SK-N-SH treated with all-trans-retinoic acid at 6 μM for 48 hours (cell line): ENCODE data around the gene KRT36.
A peak's percentile ranks its signal among the peaks of the same experiment; 100 is the strongest.

ENCODE experiments used
- ATAC-seq: fragments of 200-7000 bp; cut with Tn5 transposase; 3 replicates; pipeline ENCODE4 v1.9.1; 2020; ENCODE audit warnings: mild to moderate bottlenecking, moderate library complexity
- ARNTL ChIP-seq: fragments of 450-650 bp; formaldehyde crosslinking; IDR thresholded peaks from 2 replicates; pipeline ENCODE4 v1.5.0; 2020; ENCODE audit warnings: low read depth, mild to moderate bottlenecking, moderate library complexity, borderline replicate concordance
- BACH2 ChIP-seq: fragments of 250-450 bp; sonication (Bioruptor Pico); IDR thresholded peaks from 2 replicates; pipeline ENCODE4 v1.9.0; 2021; ENCODE audit warnings: mild to moderate bottlenecking, borderline replicate concordance
- CSDC2 ChIP-seq: fragments of 250-450 bp; sonication (Bioruptor Pico); IDR thresholded peaks from 2 replicates; pipeline ENCODE4 v1.5.0; 2020; ENCODE audit warnings: mild to moderate bottlenecking, moderate library complexity
- ESRRG ChIP-seq: fragments of 250-450 bp; sonication (Bioruptor Pico); IDR thresholded peaks from 2 replicates; pipeline ENCODE4 v1.6.1; 2021; ENCODE audit warnings: mild to moderate bottlenecking
- GLIS3 ChIP-seq: fragments of 250-450 bp; sonication (Bioruptor Pico); IDR thresholded peaks from 2 replicates; pipeline ENCODE4 v1.5.0; 2020; ENCODE audit warnings: mild to moderate bottlenecking, moderate library complexity
- ISL1 ChIP-seq: fragments of 250-450 bp; sonication (Bioruptor Pico); IDR thresholded peaks from 2 replicates; pipeline ENCODE4 v2.1.2; 2022; ENCODE audit warnings: mild to moderate bottlenecking, moderate library complexity
- OSR1 ChIP-seq: fragments of 250-450 bp; sonication (Bioruptor Pico); IDR thresholded peaks from 2 replicates; pipeline ENCODE4 v1.8.0; 2022; ENCODE audit warnings: moderate library complexity, mild to moderate bottlenecking, inconsistent platforms
- PPARA ChIP-seq: fragments of 250-450 bp; sonication (Bioruptor Pico); IDR thresholded peaks from 2 replicates; pipeline ENCODE4 v1.5.0; 2020; ENCODE audit warnings: mild to moderate bottlenecking, borderline replicate concordance
- RARB ChIP-seq: fragments of 250-450 bp; sonication (Bioruptor Pico); IDR thresholded peaks from 2 replicates; pipeline ENCODE4 v1.8.0; 2021; ENCODE audit warnings: mild to moderate bottlenecking, moderate library complexity
- SNAI2 ChIP-seq: fragments of 250-450 bp; sonication (Bioruptor Pico); IDR thresholded peaks from 2 replicates; pipeline ENCODE4 v1.5.0; 2020; ENCODE audit warnings: mild to moderate bottlenecking, moderate library complexity
- TCF4 ChIP-seq: fragments of 250-450 bp; sonication (Bioruptor Pico); IDR thresholded peaks from 2 replicates; pipeline ENCODE4 v1.8.0; 2021; ENCODE audit warnings: mild to moderate bottlenecking, moderate library complexity, borderline replicate concordance
- TOX ChIP-seq: fragments of 250-450 bp; sonication (Bioruptor Pico); IDR thresholded peaks from 2 replicates; pipeline ENCODE4 v1.8.0; 2021; ENCODE audit warnings: mild to moderate bottlenecking, moderate library complexity, borderline replicate concordance
- ZC3H10 ChIP-seq: fragments of 250-450 bp; sonication (Bioruptor Pico); IDR thresholded peaks from 2 replicates; pipeline ENCODE4 v1.5.1; 2021; ENCODE audit warnings: mild to moderate bottlenecking, moderate library complexity
- ZFP3 ChIP-seq: fragments of 250-450 bp; sonication (Bioruptor Pico); IDR thresholded peaks from 2 replicates; pipeline ENCODE4 v1.5.0; 2020; ENCODE audit warnings: mild to moderate bottlenecking, moderate library complexity
- ZFP30 ChIP-seq: fragments of 450-650 bp; formaldehyde crosslinking; IDR thresholded peaks from 2 replicates; pipeline ENCODE4 v1.5.0; 2022; ENCODE audit warnings: mild to moderate bottlenecking, moderate library complexity
- ZNF565 ChIP-seq: fragments of 450-650 bp; formaldehyde crosslinking; conservative IDR thresholded peaks from 2 replicates; pipeline ENCODE4 v1.5.0; 2020; ENCODE audit warnings: low read depth, mild to moderate bottlenecking, moderate library complexity
- ZNF70 ChIP-seq: fragments of 450-650 bp; formaldehyde crosslinking; IDR thresholded peaks from 2 replicates; pipeline ENCODE4 v1.5.0; 2020; ENCODE audit warnings: mild to moderate bottlenecking, moderate library complexity
- ZNF8 ChIP-seq: fragments of 450-650 bp; formaldehyde crosslinking; IDR thresholded peaks from 2 replicates; pipeline ENCODE4 v1.5.0; 2020; ENCODE audit warnings: mild to moderate bottlenecking, moderate library complexity
- TF ChIP-seq, protein P1 (sequence below): fragments of 250-450 bp; sonication (Bioruptor Pico); IDR thresholded peaks from 2 replicates; pipeline ENCODE4 v1.8.0; 2021; ENCODE audit warnings: low read depth, mild to moderate bottlenecking, moderate library complexity, borderline replicate concordance
- TF ChIP-seq, protein P2 (sequence below): fragments of 250-450 bp; sonication (Bioruptor Pico); IDR thresholded peaks from 2 replicates; pipeline ENCODE4 v1.5.0; 2020; ENCODE audit warnings: mild to moderate bottlenecking, moderate library complexity
- TF ChIP-seq, protein P3 (sequence below): fragments of 250-450 bp; sonication (Bioruptor Pico); IDR thresholded peaks from 2 replicates; pipeline ENCODE4 v1.8.0; 2020; ENCODE audit warnings: mild to moderate bottlenecking, moderate library complexity, borderline replicate concordance
- TF ChIP-seq, protein P4 (sequence below): fragments of 250-450 bp; sonication (Bioruptor Pico); IDR thresholded peaks from 2 replicates; pipeline ENCODE4 v1.5.1; 2021; ENCODE audit warnings: mild to moderate bottlenecking, moderate library complexity
- TF ChIP-seq, protein P5 (sequence below): fragments of 250-450 bp; sonication (Bioruptor Pico); IDR thresholded peaks from 2 replicates; pipeline ENCODE4 v1.5.1; 2020; ENCODE audit warnings: low read depth, mild to moderate bottlenecking, moderate library complexity

KRT36 gene

DNA sequence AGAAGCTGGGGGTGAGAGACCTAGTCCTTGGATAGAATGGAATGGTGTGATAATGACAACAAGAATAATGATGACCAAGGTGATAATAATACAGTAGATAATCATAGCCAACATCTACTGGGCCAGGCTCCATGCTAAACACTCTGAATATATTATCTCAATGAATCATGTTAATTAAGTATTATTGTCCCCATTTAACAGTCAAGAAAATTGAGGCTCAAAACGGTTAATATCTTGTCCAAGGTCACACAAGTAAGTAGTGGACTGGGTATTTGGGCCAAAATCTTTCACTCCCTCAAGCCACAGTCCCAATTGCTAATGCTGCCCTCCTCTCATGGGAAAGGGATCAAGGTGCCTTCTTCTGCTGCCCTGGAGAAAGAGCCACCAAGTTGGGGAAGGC lies 42.3 kb upstream of the KRT36 start:
- TF ChIP-seq, protein P1, sequence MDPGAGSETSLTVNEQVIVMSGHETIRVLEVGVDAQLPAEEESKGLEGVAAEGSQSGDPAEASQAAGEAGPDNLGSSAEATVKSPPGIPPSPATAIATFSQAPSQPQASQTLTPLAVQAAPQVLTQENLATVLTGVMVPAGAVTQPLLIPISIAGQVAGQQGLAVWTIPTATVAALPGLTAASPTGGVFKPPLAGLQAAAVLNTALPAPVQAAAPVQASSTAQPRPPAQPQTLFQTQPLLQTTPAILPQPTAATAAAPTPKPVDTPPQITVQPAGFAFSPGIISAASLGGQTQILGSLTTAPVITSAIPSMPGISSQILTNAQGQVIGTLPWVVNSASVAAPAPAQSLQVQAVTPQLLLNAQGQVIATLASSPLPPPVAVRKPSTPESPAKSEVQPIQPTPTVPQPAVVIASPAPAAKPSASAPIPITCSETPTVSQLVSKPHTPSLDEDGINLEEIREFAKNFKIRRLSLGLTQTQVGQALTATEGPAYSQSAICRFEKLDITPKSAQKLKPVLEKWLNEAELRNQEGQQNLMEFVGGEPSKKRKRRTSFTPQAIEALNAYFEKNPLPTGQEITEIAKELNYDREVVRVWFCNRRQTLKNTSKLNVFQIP (CRISPR knock-in tag) = no peak
- TF ChIP-seq GLIS3 = no peak

DNA sequence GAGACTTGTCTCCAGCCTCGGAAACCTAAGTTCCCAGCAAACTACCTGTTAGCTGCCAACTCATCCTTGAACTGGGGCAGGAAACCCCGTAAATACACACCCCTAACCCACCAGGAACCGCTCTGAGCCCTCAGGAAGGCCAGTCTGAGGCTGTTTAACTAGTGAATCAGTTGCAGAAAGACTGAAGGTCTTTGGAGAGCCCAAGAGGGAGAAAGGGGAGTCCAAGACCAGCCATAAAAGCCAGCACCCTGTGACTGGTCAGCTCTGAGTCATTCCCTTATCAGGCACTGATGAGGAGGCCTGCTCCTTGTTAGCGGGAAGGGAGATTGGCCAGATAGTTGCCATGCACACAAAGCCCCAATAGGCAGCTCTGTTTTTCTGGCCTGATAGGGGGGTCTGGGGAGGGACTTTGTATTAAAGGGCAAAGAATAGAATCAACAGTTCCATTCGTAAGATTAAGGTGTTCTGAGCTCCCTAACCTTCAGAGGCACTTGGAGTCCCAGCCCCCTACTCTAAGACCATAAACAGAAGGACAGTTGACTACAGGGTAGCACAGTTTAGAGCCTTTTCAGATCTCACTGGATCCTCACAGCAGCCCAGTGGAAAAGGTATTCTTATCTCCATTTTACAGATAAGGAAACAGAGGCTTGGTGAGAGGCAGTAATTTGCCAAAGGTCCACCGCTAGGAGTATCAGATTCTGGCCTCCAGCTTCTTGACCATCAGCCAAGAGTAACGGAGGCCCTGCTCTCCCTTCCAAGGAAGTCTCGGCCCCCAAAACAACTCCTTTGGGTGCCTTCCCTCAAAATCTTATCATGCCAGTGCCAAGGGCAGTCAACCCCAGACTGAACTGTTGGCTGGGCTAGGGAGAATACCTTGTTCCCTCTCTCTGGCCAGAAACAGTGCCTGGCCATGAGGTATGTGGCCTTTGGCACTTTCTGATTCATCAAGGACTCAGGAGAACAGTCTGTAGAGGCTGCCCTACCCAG lies 40.6 kb upstream of the KRT36 start:
- TF ChIP-seq, protein P1 (CRISPR knock-in tag) = no peak
- peak; percentile 63; the same call in 1 of the 2 replicates for TF ChIP-seq ISL1
- TF ChIP-seq TCF4 (CRISPR knock-in tag) = peak; percentile 89
- 0 out of 2 replicates have a peak, but pooled peaks have one; percentile 22 for TF ChIP-seq ZNF70 (CRISPR knock-in tag)
- no peak for TF ChIP-seq ZNF565 (CRISPR knock-in tag)
- no peak for TF ChIP-seq ZFP30
- TF ChIP-seq, protein P2, sequence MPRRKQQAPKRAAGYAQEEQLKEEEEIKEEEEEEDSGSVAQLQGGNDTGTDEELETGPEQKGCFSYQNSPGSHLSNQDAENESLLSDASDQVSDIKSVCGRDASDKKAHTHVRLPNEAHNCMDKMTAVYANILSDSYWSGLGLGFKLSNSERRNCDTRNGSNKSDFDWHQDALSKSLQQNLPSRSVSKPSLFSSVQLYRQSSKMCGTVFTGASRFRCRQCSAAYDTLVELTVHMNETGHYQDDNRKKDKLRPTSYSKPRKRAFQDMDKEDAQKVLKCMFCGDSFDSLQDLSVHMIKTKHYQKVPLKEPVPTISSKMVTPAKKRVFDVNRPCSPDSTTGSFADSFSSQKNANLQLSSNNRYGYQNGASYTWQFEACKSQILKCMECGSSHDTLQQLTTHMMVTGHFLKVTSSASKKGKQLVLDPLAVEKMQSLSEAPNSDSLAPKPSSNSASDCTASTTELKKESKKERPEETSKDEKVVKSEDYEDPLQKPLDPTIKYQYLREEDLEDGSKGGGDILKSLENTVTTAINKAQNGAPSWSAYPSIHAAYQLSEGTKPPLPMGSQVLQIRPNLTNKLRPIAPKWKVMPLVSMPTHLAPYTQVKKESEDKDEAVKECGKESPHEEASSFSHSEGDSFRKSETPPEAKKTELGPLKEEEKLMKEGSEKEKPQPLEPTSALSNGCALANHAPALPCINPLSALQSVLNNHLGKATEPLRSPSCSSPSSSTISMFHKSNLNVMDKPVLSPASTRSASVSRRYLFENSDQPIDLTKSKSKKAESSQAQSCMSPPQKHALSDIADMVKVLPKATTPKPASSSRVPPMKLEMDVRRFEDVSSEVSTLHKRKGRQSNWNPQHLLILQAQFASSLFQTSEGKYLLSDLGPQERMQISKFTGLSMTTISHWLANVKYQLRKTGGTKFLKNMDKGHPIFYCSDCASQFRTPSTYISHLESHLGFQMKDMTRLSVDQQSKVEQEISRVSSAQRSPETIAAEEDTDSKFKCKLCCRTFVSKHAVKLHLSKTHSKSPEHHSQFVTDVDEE (CRISPR knock-in tag) = peak; percentile 90
- TF ChIP-seq, all 23 proteins: peak for 4
- peak; percentile 99 for ATAC-seq

More for the DNA sequence above, 42.3 kb upstream of the KRT36 start:
- ATAC-seq = no peak

DNA sequence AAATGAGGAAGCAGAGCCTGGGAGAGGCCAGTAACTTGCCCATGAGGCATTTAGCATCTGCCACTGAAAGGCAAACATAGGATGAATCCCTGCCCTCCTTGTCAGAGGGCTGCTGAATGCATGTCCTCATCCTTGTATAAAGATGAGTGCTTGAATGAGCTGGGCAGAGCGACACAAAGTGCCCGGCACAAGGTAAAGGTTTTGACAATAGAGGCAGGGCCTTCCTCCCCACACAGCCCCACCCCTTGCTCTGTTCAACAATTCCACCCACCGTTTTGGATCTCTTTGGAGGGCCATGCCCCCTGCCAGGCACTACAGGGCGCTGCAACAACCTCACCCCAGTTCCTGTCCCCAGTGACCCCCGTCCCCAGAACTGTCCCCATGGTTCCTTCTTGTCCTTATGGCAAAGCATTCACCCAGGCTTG lies 39.8 kb upstream of the KRT36 start:
- TF ChIP-seq ISL1 = no peak
- no peak for TF ChIP-seq CSDC2 (CRISPR knock-in tag)
- no peak for TF ChIP-seq TOX (CRISPR knock-in tag)
- TF ChIP-seq SNAI2 = no peak
- TF ChIP-seq, protein P3, sequence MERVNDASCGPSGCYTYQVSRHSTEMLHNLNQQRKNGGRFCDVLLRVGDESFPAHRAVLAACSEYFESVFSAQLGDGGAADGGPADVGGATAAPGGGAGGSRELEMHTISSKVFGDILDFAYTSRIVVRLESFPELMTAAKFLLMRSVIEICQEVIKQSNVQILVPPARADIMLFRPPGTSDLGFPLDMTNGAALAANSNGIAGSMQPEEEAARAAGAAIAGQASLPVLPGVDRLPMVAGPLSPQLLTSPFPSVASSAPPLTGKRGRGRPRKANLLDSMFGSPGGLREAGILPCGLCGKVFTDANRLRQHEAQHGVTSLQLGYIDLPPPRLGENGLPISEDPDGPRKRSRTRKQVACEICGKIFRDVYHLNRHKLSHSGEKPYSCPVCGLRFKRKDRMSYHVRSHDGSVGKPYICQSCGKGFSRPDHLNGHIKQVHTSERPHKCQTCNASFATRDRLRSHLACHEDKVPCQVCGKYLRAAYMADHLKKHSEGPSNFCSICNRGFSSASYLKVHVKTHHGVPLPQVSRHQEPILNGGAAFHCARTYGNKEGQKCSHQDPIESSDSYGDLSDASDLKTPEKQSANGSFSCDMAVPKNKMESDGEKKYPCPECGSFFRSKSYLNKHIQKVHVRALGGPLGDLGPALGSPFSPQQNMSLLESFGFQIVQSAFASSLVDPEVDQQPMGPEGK (CRISPR knock-in tag) = no peak
- TF ChIP-seq PPARA (CRISPR knock-in tag) = no peak
- TF ChIP-seq, protein P4, sequence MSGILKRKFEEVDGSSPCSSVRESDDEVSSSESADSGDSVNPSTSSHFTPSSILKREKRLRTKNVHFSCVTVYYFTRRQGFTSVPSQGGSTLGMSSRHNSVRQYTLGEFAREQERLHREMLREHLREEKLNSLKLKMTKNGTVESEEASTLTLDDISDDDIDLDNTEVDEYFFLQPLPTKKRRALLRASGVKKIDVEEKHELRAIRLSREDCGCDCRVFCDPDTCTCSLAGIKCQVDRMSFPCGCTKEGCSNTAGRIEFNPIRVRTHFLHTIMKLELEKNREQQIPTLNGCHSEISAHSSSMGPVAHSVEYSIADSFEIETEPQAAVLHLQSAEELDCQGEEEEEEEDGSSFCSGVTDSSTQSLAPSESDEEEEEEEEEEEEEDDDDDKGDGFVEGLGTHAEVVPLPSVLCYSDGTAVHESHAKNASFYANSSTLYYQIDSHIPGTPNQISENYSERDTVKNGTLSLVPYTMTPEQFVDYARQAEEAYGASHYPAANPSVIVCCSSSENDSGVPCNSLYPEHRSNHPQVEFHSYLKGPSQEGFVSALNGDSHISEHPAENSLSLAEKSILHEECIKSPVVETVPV (CRISPR knock-in tag) = no peak
- no peak for TF ChIP-seq OSR1 (CRISPR knock-in tag)
- TF ChIP-seq ESRRG (CRISPR knock-in tag) = no peak
- no peak for TF ChIP-seq RARB (CRISPR knock-in tag)
- no peak for TF ChIP-seq ZNF70 (CRISPR knock-in tag)
- TF ChIP-seq, protein P1 (CRISPR knock-in tag) = no peak
- no peak for TF ChIP-seq ARNTL (CRISPR knock-in tag)
- TF ChIP-seq ZFP30 = no peak
- TF ChIP-seq ZNF8 (CRISPR knock-in tag) = no peak
- TF ChIP-seq GLIS3 = no peak
- no peak for TF ChIP-seq ZC3H10 (CRISPR knock-in tag)
- TF ChIP-seq, protein P5, sequence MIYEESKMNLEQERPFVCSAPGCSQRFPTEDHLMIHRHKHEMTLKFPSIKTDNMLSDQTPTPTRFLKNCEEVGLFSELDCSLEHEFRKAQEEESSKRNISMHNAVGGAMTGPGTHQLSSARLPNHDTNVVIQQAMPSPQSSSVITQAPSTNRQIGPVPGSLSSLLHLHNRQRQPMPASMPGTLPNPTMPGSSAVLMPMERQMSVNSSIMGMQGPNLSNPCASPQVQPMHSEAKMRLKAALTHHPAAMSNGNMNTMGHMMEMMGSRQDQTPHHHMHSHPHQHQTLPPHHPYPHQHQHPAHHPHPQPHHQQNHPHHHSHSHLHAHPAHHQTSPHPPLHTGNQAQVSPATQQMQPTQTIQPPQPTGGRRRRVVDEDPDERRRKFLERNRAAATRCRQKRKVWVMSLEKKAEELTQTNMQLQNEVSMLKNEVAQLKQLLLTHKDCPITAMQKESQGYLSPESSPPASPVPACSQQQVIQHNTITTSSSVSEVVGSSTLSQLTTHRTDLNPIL (CRISPR knock-in tag) = no peak
- TF ChIP-seq BACH2 (CRISPR knock-in tag) = no peak
- TF ChIP-seq ZFP3 (CRISPR knock-in tag) = no peak
- ATAC-seq = peak; percentile 9
